NCI-H460 (cell line): Measurements from ENCODE around the gene SGPP2. TPM values are rescaled to one million over a fixed set of nuclear protein-coding genes. Genes with fewer than 3 reads are reported as not detected.
A peak's percentile ranks its signal among the peaks of the same experiment; 100 is the strongest.

ENCODE experiments used
- DNase-seq: peaks from one replicate; pipeline ENCODE4 v3.0.0-alpha.2; 2016; ENCODE audit warnings: low read depth; ENCODE audit errors: extremely low read depth
- total RNA-seq: library from RNA; depleted of rRNA; stranded (reverse); fragments of >200 nt; shearing (Covaris generic); gene quantifications from 2 replicates; pipeline ENCODE4 v1.2.3, GENCODE V29; 2014

The SGPP2 gene
- total RNA-seq, 1 experiment from 2014 or later, result not detected

DNA sequence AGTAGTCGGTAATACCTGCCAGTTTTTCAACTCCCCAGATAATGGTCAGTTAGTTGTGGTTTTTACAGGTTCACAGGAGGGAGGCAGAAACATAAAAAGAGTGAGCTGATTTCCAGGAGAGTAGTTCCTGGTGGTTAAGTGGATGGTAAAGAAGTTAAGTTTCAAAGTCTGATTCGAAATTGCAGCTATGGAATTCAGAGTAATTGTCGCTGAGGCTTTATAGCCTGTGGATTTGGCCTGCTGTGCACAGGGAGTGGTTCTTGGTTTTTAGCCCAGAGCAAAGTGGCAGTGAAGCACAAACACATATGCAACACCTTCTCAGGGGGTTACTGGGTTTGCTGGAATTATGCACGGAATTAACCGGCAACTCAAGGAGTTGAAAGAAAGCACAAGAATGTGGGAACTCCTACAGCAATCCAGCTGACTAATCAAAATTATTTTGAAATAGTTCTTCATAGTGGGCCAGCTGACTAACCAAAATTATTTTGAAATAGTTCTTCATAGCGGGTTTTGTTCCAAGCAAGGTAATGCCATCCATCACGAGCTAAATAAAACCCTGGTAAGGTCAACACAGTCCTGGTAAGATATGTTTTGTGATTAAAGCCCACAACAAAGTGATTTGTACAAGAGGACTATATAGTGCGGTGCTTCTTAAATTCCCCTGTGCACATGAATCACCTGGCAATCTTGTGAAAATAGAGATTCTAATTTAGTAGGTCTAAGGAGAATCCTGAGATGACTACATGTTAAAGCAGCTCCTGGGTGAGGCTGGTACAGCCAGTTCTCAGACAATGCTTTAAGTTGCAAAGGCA lies 94.4 kb downstream of the SGPP2 start:
- no peak for DNase-seq

GRCh38 chr2:222521099-222521498 lies 96.8 kb downstream of the SGPP2 start:
- DNase-seq, result no peak

DNA sequence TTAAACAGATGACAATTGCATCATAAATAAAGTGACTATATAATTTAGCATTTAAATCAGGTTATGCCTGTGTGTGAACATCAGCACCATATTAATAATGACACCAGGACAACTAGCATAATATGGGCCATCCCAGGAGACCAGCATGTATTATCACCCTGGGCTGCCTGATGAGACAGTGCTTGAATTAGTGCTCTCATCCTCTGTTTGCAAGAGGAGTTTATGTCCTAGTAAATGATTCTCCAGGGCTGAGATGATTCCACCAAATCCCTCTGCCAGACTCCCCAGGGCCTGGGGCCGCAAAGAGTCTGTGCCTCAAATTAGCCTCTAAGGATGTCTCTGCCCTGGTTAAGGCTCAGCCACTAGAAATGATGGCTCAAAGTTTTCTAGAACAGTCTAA lies 97.7 kb downstream of the SGPP2 start:
- no peak for DNase-seq

GRCh38 chr2:222523783-222524544 lies 99.6 kb downstream of the SGPP2 start:
- no peak for DNase-seq

GRCh38 chr2:222525811-222526210 lies 101.5 kb downstream of the SGPP2 start:
- no peak for DNase-seq

- no peak for DNase-seq
Measured at GRCh38 chr2:222526480-222527277, 102.3 kb downstream of the SGPP2 start.

DNA sequence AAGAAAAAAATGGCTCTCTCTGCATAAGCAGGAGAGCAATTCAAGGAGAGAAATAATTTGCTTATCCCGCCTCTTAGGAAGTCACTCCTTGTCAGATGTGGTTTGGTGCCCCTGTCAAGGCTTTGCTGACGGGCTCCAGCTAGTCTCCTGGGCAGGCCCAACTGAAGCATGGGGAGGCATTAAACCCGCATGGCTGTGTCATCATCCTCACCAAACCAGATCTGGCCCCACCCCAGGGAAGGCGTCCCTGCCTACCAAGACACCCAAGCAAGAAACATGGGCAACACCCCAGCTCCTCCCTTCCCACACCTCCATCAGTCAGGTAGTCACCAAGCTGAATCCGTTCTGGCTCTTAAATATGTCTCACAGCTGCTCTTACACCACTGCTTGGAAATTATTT lies 108.0 kb downstream of the SGPP2 start:
- no peak for DNase-seq

- DNase-seq, result no peak
Measured at GRCh38 chr2:222535477-222535876, 111.1 kb downstream of the SGPP2 start.

GRCh38 chr2:222538535-222538934 lies 114.2 kb downstream of the SGPP2 start:
- DNase-seq, result no peak

- DNase-seq, result no peak
Measured at GRCh38 chr2:222544661-222545060, 120.3 kb downstream of the SGPP2 start.

DNA sequence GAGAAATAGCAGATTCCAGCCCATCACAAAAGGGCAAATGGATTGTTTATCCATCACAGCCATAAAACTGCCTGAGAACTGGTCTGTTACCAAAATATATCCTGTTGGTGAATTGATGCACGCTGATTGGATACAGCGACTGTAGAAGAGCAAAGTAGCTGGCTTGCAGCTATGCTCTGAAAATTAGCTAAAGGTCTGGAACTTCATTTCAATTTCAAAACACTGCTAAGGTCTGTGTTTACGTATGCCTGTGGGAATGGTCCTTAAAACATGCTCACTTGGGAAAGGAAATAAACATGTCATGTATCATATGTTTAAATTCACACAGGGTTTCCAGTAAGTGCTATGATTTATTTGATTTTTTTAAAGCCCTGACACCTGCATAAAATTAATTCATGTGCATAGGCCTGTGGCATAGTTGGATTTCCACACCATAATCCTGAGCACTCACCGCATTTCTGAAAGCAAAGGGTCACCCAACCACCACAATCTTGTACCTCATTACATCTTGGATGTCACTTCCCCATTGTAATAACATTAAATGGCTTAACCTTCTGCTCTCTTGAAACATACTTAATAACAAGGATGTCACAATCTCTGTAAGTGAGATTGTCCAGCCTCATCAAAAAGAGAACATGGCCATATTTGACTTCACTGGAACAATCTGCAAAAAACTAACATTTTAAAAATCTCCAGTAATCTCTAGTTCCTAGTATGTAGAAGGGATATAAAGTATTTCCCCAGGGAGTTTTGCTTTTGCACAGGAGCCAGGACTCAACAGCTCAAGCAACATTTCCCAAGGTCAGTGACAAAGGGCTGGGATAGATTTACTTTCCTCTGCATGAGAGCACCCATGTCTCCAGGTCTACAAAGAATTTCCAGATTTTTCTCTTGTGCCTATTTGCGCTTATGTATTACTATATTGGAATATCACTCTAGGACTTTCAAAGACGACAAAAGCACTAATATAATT lies 121.8 kb downstream of the SGPP2 start:
- DNase-seq, result no peak

DNA sequence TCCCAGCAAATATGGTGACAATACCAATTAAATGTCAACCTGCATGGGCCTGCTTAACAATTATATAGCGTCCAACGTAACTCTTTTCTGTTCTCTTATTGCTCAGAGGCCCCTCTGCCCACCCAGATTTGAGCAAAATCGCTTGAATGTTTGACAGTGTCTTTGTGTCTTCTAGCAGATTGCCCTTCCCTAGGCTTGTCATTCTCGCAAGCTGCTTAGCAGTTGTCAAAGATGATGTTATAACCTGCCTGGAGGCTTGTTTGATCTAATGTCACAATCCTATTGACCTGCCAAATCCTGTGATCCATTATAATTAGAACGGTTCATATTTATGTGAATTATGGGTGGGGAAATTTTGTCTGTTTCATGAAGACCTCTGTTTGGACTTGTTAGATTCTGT lies 122.7 kb downstream of the SGPP2 start:
- DNase-seq, result no peak

GRCh38 chr2:222548992-222549391 lies 124.6 kb downstream of the SGPP2 start:
- DNase-seq, result no peak

DNA sequence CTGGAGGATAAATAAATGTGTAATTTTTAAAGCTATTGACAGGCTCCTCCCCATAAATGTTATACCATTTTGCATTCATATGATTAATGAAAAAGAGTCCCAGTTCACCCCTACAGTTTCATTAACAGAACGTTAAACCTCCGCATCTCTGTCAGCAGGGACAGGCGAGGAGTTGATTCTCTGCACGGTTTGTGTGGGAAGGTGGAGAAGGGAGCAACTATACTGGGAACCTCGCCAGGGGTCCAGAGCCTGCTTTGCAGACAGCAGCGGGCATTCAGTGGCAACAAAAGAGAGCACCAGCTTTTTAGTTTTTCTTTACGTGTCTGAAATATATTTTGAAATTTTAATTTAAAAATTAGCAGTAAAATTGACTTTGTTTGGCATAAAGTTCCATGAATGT lies 130.2 kb downstream of the SGPP2 start:
- DNase-seq, result no peak

DNA sequence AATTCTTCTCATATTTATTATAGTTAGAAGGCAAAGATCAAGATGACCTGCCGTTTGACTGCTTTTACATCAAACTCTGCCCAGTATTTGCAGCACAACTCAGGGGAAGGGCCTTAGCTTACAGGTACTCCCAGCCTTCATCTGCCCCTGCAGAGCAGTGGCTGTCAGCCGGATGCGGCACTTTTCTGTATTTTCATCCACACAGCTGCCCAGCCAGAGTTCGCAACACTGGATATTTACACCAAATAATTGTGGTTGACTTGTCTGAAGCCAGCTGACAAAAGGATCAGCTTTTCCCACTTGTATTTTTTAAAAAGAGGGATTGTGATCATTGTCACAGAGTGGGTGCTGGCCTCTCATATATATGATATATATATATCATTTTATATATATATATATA lies 136.8 kb downstream of the SGPP2 start:
- DNase-seq, result no peak

DNA sequence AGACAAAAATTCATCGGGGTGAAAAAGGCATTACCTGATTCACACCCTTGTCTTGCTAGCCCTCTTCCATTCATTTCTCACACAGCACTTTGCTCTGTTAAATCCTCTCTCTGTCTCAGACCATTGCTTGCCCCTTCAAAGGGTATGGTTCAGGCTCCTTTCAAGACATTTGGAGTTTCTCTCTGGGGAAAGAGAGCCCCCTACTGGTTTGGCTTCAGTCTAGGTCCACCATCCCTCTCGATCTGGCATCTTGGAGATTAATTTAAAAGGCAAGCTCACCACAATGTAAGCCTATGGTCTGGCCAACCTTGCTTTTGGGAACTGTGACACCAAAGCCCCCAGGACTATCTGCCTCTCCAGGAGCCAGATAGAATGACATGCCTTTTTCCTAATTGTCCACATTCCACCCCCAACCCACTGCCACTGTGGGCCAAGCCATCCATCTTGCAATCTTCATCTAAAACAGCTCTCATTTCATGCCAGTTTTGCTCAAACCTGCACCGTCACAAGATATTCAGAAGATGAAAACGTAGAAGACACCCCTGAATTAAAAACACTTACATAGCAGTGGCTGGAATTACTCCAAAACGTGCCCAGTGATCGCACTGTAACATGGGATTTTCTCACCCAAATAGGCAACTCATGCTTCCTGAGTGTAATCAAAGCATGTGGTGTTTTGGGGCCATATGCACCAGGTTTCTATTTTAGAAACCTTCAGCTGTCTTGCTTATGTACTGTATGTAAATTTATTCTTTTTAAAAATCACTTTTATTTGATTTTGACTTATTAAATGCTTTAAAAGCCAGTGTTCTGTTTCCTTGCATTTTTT lies 137.7 kb downstream of the SGPP2 start:
- DNase-seq, result peak; percentile 59

DNA sequence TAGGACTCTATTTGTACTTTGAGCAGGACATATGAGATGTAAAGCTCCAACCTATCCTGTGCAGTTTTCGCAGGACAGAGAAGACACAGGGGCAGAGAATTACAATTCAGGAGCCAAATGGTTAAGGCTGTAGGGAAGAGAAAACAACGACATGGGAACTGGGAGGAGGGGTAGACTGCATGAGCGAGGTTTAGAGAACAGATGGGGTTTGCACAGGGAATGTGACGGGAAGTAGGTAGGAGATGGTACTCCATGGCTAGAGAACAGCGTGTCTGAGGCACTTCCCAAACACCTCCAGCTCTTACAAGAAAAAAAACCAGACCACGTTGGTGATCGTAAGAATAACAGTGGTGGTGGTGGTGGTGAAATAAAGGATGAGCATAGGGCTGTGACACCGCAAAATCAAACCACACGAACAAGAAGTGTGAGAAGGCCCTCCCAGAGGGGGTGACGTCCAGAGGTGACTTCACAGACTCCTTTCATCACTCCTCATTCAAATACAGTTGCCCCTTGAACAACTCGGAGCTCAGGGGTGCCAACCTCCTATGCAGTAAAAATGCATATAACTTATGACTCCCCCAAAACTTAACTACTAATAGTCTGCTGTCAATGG lies 138.9 kb downstream of the SGPP2 start:
- DNase-seq, result no peak

- no peak for DNase-seq
Measured at GRCh38 chr2:222563936-222564335, 139.6 kb downstream of the SGPP2 start.

- DNase-seq, result no peak
Measured at GRCh38 chr2:222566229-222566628, 141.9 kb downstream of the SGPP2 start.
